Fibroblast of lung (primary cell): Measurements from ENCODE around the gene MRPL46. TPM values are rescaled to one million over a fixed set of nuclear protein-coding genes. Genes with fewer than 3 reads are reported as not detected.

Experiments
- DNase-seq, 2 donors: peaks; one replicate each; pipeline versions ENCODE4 v3.0.0 to v3.0.0-alpha.2; 2010; ENCODE audit warnings: low read depth in 2 of 2
- H2AFZ ChIP-seq: 2 replicates; pipeline ENCODE4 v1.5.1; 2012; ENCODE audit warnings: low read length, control low read depth, inconsistent platforms
- H3K27ac ChIP-seq: 2 replicates; pipeline ENCODE4 v1.5.1; 2011; ENCODE audit warnings: low read length, control low read depth; ENCODE audit not compliant: insufficient read depth
- H3K27me3 ChIP-seq: 2 replicates; pipeline ENCODE4 v1.5.1; 2011; ENCODE audit warnings: mild to moderate bottlenecking, low read length; ENCODE audit not compliant: control insufficient read depth, insufficient read depth
- H3K36me3 ChIP-seq: 2 replicates; pipeline ENCODE4 v1.5.1; 2011; ENCODE audit warnings: low read length; ENCODE audit not compliant: control insufficient read depth, insufficient read depth
- H3K4me1 ChIP-seq: 2 replicates; pipeline ENCODE4 v1.5.1; 2011; ENCODE audit warnings: low read length; ENCODE audit not compliant: control insufficient read depth, insufficient read depth; ENCODE audit errors: extremely low read depth
- H3K4me2 ChIP-seq: 2 replicates; pipeline ENCODE4 v1.5.1; 2011; ENCODE audit warnings: low read length, control low read depth; ENCODE audit not compliant: insufficient read depth; ENCODE audit errors: extremely low read depth
- H3K4me3 ChIP-seq, 4 experiments: fragments of 200-600 bp in 1 of 4; sonication (generic) in 1 of 4; replicated peaks in 1 of 4; 2 replicates each; pipeline ENCODE4 v1.5.1; 2011 to 2016; ENCODE audit warnings: low read length in 4 of 4, low read depth in 3 of 4, mild to moderate bottlenecking in 3 of 4, control low read depth in 2 of 4, inconsistent platforms in 1 of 4, mixed read lengths in 1 of 4; ENCODE audit not compliant: insufficient read depth in 1 of 4; ENCODE audit errors: control extremely low read depth in 1 of 4
- H3K79me2 ChIP-seq: 2 replicates; pipeline ENCODE4 v1.5.1; 2012; ENCODE audit warnings: mild to moderate bottlenecking, low read length, inconsistent platforms; ENCODE audit not compliant: control insufficient read depth, insufficient read depth
- H3K9ac ChIP-seq: 2 replicates; pipeline ENCODE4 v1.5.1; 2011; ENCODE audit warnings: mild to moderate bottlenecking, low read length, control low read depth; ENCODE audit not compliant: insufficient read depth
- H3K9me3 ChIP-seq: 2 replicates; pipeline ENCODE4 v1.5.1; 2012; ENCODE audit warnings: low read depth, low read length; ENCODE audit not compliant: control insufficient read depth, insufficient read depth
- H4K20me1 ChIP-seq: 2 replicates; pipeline ENCODE4 v1.5.1; 2011; ENCODE audit warnings: low read length; ENCODE audit not compliant: control insufficient read depth, insufficient read depth; ENCODE audit errors: extremely low read depth
- EZH2 ChIP-seq: IDR thresholded peaks from 2 replicates; pipeline ENCODE4 v1.5.1; 2012; ENCODE audit warnings: low read length, control low read depth, mild to moderate bottlenecking; ENCODE audit errors: missing control alignments
- polyA plus RNA-seq, 2 donors: library from polyadenylated mRNA; depleted of rRNA in 1 of 2; stranded (reverse) in 1 of 2; unstranded in 1 of 2; fragments of >200 nt; gene quantifications; 2 replicates each; pipeline ENCODE4 v1.2.1, GENCODE V29; 2011 to 2012; ENCODE audit warnings: missing spikeins in 1 of 2
- total RNA-seq: library from RNA; depleted of rRNA; stranded (reverse); fragments of >200 nt; gene quantifications from 2 replicates; pipeline ENCODE4 v1.2.1, GENCODE V29; 2014
- TF ChIP-seq, protein P1 (sequence below), 2 donors: IDR thresholded peaks in 1 of 2; conservative IDR thresholded peaks in 1 of 2; 1 replicate in 1 of 2; 2 replicates in 1 of 2; pipeline ENCODE4 v1.5.1; 2011 to 2012; ENCODE audit warnings: low read length in 2 of 2, control low read depth in 1 of 2, inconsistent platforms in 1 of 2, low read depth in 1 of 2, mild to moderate bottlenecking in 1 of 2

Gene MRPL46
- total and polyA plus RNA-seq, 2 donors (not counting 1 experiment from before 2014, with no cell fraction given), result 13.7 to 21.4 TPM

- no peak for DNase-seq
- H2AFZ ChIP-seq, result no peak overlapping the region
- H3K9me3 ChIP-seq, result no peaks in the 10 kb centered on the region
- H3K4me2 ChIP-seq, result no peak overlapping the region
- no peaks in the 10 kb centered on the region for H3K27me3 ChIP-seq
- no peaks in the 10 kb centered on the region for H3K36me3 ChIP-seq
- TF ChIP-seq, protein P1, sequence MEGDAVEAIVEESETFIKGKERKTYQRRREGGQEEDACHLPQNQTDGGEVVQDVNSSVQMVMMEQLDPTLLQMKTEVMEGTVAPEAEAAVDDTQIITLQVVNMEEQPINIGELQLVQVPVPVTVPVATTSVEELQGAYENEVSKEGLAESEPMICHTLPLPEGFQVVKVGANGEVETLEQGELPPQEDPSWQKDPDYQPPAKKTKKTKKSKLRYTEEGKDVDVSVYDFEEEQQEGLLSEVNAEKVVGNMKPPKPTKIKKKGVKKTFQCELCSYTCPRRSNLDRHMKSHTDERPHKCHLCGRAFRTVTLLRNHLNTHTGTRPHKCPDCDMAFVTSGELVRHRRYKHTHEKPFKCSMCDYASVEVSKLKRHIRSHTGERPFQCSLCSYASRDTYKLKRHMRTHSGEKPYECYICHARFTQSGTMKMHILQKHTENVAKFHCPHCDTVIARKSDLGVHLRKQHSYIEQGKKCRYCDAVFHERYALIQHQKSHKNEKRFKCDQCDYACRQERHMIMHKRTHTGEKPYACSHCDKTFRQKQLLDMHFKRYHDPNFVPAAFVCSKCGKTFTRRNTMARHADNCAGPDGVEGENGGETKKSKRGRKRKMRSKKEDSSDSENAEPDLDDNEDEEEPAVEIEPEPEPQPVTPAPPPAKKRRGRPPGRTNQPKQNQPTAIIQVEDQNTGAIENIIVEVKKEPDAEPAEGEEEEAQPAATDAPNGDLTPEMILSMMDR (conservative IDR thresholded peaks at IDR 0.05 in 1 of 2, IDR thresholded peaks at IDR 0.05 in 1 of 2; ENCODE audit: low read depth in 1 of 2, low read length in 2 of 2), result no peak
- TF ChIP-seq EZH2, result no peak
- peaks cover 6% of the 10 kb centered on the region for H3K4me1 ChIP-seq
- H4K20me1 ChIP-seq, result no peaks in the 10 kb centered on the region
- no peak overlapping the region for H3K9ac ChIP-seq
- no peak overlapping the region for H3K4me3 ChIP-seq
- no peak overlapping the region for H3K27ac ChIP-seq
- H3K79me2 ChIP-seq, result no peaks in the 10 kb centered on the region
Observed at GRCh38 chr15:88453651-88454050, 13.5 kb downstream of the MRPL46 start.

DNA sequence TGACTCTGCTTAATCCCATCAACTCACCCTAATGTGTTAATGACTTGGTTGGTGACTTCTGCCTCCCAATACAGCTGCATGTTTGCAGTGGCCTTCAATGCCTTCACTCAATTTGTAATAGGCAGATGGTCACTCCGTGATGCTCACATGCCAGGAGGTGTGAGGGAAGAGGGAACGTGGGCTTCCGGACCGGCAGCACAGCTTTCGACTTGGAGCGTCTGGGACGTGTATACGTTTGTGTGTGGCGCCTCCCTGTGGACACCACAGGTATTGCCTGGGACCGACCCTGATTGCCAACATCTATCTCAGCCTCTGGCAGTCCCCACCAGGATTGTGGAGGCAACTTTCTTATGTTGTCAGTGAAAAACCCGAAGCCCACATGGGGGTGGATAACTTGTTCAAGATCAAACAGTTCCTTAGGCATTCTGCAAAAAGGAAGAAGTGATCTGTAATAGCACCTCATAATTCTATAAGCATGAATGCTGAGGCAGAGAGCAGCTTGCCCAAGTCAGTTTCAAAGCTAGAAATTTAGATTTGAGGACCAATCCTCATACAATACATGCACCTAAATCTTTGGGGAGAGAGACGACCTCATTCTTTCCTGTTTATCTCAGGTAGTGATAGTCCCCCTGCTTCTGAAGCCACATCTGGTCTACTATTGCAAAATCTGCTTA, 16.9 kb downstream of the MRPL46 start:
- Histone ChIP-seq H3K4me3 (no peak overlapping the region), H4K20me1 (no peaks in the 10 kb centered on the region), H3K27ac (no peak overlapping the region), H3K79me2 (no peaks in the 10 kb centered on the region), H2AFZ (no peak overlapping the region), H3K36me3 (no peaks in the 10 kb centered on the region), H3K4me1 (peaks cover 6% of the 10 kb centered on the region), H3K27me3 (no peaks in the 10 kb centered on the region), H3K4me2 (no peak overlapping the region), H3K9me3 (no peaks in the 10 kb centered on the region), H3K9ac (no peak overlapping the region)
- TF ChIP-seq, protein P1 (conservative IDR thresholded peaks at IDR 0.05 in 1 of 2, IDR thresholded peaks at IDR 0.05 in 1 of 2; ENCODE audit: low read depth in 1 of 2, low read length in 2 of 2), result peak; percentile 83 to 87
- TF ChIP-seq EZH2, result no peak
- DNase-seq, result peak; percentile 59 to 62

DNA sequence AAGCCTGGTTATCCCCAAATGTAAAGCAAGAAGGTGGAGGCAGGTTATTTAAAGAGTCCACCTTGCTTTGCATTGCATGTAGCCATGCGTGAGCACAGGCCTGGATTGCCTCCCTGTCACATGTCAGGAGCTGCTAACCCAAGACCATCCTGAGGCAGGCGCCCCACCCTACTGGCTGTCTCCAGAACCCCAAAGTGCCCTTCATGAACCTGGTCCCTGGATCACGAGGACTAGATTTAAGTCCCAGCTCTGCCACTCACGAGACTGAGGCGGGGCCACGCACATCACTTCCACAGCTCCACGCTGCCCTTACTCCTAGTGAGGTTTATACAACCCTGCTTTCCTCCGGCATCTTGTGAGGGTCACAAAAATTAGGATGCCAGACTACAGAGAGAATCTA, 17.6 kb downstream of the MRPL46 start:
- DNase-seq, result no peak

More for the DNA sequence above, 17.6 kb downstream of the MRPL46 start:
- no peak overlapping the region for H3K4me2 ChIP-seq
- no peaks in the 10 kb centered on the region for H3K27me3 ChIP-seq
- H3K4me3 ChIP-seq, result no peak overlapping the region
- no peaks in the 10 kb centered on the region for H3K9me3 ChIP-seq
- H3K4me1 ChIP-seq, result peaks cover 3% of the 10 kb centered on the region
- no peak overlapping the region for H3K27ac ChIP-seq
- no peaks in the 10 kb centered on the region for H4K20me1 ChIP-seq
- no peak overlapping the region for H2AFZ ChIP-seq
- TF ChIP-seq, protein P1 (conservative IDR thresholded peaks at IDR 0.05 in 1 of 2, IDR thresholded peaks at IDR 0.05 in 1 of 2; ENCODE audit: low read depth in 1 of 2, low read length in 2 of 2), result no peak
- no peak for TF ChIP-seq EZH2
- H3K9ac ChIP-seq, result no peak overlapping the region
- H3K79me2 ChIP-seq, result no peaks in the 10 kb centered on the region
- H3K36me3 ChIP-seq, result no peaks in the 10 kb centered on the region
